PFSK-1 (cell line): Measurements from ENCODE around the gene TMEM45A.

Experiments used
- TAF1 ChIP-seq: IDR thresholded peaks from 2 replicates; pipeline ENCODE4 v1.6.1; 2012; ENCODE audit warnings: low read length, control low read depth, borderline replicate concordance; ENCODE audit not compliant: insufficient read depth
- TF ChIP-seq, protein P1 (sequence below), 2 experiments: IDR thresholded peaks; 2 replicates each; pipeline versions ENCODE4 v1.6.1 to v1.8.0; 2011 to 2012; ENCODE audit warnings: low read depth in 2 of 2, low read length in 2 of 2, control low read depth in 1 of 2, inconsistent platforms in 1 of 2, mild to moderate bottlenecking in 1 of 2, moderate library complexity in 1 of 2; ENCODE audit not compliant: insufficient read depth in 1 of 2

DNA sequence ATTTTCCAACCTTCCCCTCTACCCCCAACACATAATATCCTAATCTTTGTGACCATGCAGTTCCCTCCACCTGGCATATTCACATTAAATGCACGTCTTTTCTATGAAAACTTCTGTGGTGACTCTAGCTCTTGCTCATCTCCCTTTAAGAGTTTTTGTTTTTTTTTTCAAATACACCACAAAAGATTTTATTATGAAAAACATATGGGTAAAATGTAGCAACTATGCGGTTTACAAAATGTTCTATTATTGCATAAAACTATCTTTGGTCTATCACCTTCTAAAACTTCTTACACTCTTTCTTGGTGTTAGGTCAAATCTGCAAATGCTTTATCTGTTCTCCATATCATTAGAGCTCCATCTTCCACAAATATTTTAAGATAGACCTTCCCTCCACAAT, 78.4 kb downstream of the TMEM45A start:
- no peak for TF ChIP-seq TAF1
- TF ChIP-seq, protein P1, sequence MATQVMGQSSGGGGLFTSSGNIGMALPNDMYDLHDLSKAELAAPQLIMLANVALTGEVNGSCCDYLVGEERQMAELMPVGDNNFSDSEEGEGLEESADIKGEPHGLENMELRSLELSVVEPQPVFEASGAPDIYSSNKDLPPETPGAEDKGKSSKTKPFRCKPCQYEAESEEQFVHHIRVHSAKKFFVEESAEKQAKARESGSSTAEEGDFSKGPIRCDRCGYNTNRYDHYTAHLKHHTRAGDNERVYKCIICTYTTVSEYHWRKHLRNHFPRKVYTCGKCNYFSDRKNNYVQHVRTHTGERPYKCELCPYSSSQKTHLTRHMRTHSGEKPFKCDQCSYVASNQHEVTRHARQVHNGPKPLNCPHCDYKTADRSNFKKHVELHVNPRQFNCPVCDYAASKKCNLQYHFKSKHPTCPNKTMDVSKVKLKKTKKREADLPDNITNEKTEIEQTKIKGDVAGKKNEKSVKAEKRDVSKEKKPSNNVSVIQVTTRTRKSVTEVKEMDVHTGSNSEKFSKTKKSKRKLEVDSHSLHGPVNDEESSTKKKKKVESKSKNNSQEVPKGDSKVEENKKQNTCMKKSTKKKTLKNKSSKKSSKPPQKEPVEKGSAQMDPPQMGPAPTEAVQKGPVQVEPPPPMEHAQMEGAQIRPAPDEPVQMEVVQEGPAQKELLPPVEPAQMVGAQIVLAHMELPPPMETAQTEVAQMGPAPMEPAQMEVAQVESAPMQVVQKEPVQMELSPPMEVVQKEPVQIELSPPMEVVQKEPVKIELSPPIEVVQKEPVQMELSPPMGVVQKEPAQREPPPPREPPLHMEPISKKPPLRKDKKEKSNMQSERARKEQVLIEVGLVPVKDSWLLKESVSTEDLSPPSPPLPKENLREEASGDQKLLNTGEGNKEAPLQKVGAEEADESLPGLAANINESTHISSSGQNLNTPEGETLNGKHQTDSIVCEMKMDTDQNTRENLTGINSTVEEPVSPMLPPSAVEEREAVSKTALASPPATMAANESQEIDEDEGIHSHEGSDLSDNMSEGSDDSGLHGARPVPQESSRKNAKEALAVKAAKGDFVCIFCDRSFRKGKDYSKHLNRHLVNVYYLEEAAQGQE (IDR thresholded peaks at IDR 0.05; ENCODE audit: insufficient read depth in 1 of 2, low read depth in 2 of 2, low read length in 2 of 2): no peak
